K562 (cell line): ENCODE measurements around the gene NPFFR1. TPM values are rescaled to one million over a fixed set of nuclear protein-coding genes. Genes with fewer than 3 reads are reported as not detected.
A peak's percentile ranks its signal among the peaks of the same experiment; 100 is the strongest.

Experiments used
- ATF3 ChIP-seq, 2 experiments: fragments of 450-650 bp in 1 of 2; sonication (generic) in 1 of 2; formaldehyde crosslinking in 1 of 2; IDR thresholded peaks in 1 of 2; conservative IDR thresholded peaks in 1 of 2; 2 replicates each; pipeline versions ENCODE4 v1.6.1 to v1.8.1; 2016 to 2023; ENCODE audit warnings: mild to moderate bottlenecking in 2 of 2, moderate library complexity in 2 of 2, inconsistent platforms in 1 of 2, missing genetic modification reagents in 1 of 2
- C11orf30 ChIP-seq: fragments of 450-650 bp; IDR thresholded peaks from 2 replicates; pipeline ENCODE4 v1.6.1; 2016; ENCODE audit warnings: low read depth, mild to moderate bottlenecking
- CHD1 ChIP-seq: fragments of 200-600 bp; sonication (generic); IDR thresholded peaks from one replicate; pipeline ENCODE4 v1.6.1; 2012; ENCODE audit warnings: mild to moderate bottlenecking, moderate library complexity, low read length, inconsistent platforms
- DDX20 ChIP-seq: fragments of 450-650 bp; IDR thresholded peaks from 2 replicates; pipeline ENCODE4 v1.6.1; 2016; ENCODE audit warnings: missing genetic modification characterization, low read depth, mild to moderate bottlenecking, missing compliant biosample characterization, moderate library complexity
- DIDO1 ChIP-seq: fragments of 450-650 bp; IDR thresholded peaks from 2 replicates; pipeline ENCODE4 v1.6.1; 2016; ENCODE audit warnings: low read depth, missing biosample characterization, missing genetic modification characterization
- ETV6 ChIP-seq, 3 experiments: fragments of 150-350 bp in 1 of 3; sonication (generic) in 1 of 3; formaldehyde crosslinking in 1 of 3; IDR thresholded peaks; 2 replicates each; pipeline versions ENCODE4 v1.6.1 to v1.8.0; 2014 to 2022; ENCODE audit warnings: borderline replicate concordance in 2 of 3, low read depth in 2 of 3, antibody characterized with exemption in 1 of 3, low read length in 1 of 3, mild to moderate bottlenecking in 1 of 3, missing genetic modification reagents in 1 of 3
- JUND ChIP-seq, 2 experiments: IDR thresholded peaks; 2 replicates in 1 of 2; 3 replicates in 1 of 2; pipeline ENCODE4 v1.6.1; 2011; ENCODE audit warnings: borderline replicate concordance in 2 of 2, low read depth in 2 of 2, low read length in 2 of 2, improper control_type of control experiment in 1 of 2, missing biosample characterization in 1 of 2, missing genetic modification characterization in 1 of 2, missing genetic modification reagents in 1 of 2
- KDM1A ChIP-seq, 2 experiments: fragments of 450-650 bp; IDR thresholded peaks; 2 replicates each; pipeline ENCODE4 v1.6.1; 2016; ENCODE audit warnings: mild to moderate bottlenecking in 2 of 2
- KLF10 ChIP-seq: fragments of 250-450 bp; sonication (Bioruptor Pico); IDR thresholded peaks from 2 replicates; pipeline ENCODE4 v1.6.1; 2021; ENCODE audit warnings: matching md5 sums
- LARP7 ChIP-seq: fragments of 450-650 bp; IDR thresholded peaks from 2 replicates; pipeline ENCODE4 v1.6.1; 2016
- MAFK ChIP-seq: IDR thresholded peaks from 2 replicates; pipeline ENCODE4 v1.6.1; 2011; ENCODE audit warnings: low read length, improper control_type of control experiment
- MCM7 ChIP-seq, 2 experiments: fragments of 450-650 bp; IDR thresholded peaks; 2 replicates each; pipeline ENCODE4 v1.6.1; 2016 to 2018
- MEF2A ChIP-seq: IDR thresholded peaks from 2 replicates; pipeline ENCODE4 v1.6.1; 2011; ENCODE audit warnings: low read depth, mild to moderate bottlenecking, low read length, moderate library complexity; ENCODE audit not compliant: control insufficient read depth
- RAD21 ChIP-seq, 2 experiments: fragments of 250-450 bp in 1 of 2; fragments of 450-650 bp in 1 of 2; sonication (Bioruptor Pico) in 1 of 2; formaldehyde crosslinking in 1 of 2; IDR thresholded peaks in 1 of 2; conservative IDR thresholded peaks in 1 of 2; 2 replicates each; pipeline versions ENCODE4 v1.4.0 to v1.8.0; 2020 to 2022; ENCODE audit warnings: mild to moderate bottlenecking in 2 of 2, moderate library complexity in 1 of 2
- RBM14 ChIP-seq: fragments of 200-400 bp; formaldehyde crosslinking; IDR thresholded peaks from 2 replicates; pipeline ENCODE4 v1.6.1; 2018; ENCODE audit warnings: low read depth, mild to moderate bottlenecking, low read length, moderate library complexity, borderline replicate concordance; ENCODE audit not compliant: insufficient read depth
- SMARCA4 ChIP-seq: fragments of 450-650 bp; IDR thresholded peaks from 2 replicates; pipeline ENCODE4 v1.6.1; 2016
- SP2 ChIP-seq: IDR thresholded peaks from 2 replicates; pipeline ENCODE4 v1.6.1; 2011; ENCODE audit warnings: mild to moderate bottlenecking, low read depth, low read length, moderate library complexity; ENCODE audit not compliant: poor library complexity, severe bottlenecking; ENCODE audit errors: extremely low read depth
- ZNF316 ChIP-seq: fragments of 450-650 bp; IDR thresholded peaks from 2 replicates; pipeline ENCODE4 v1.6.1; 2016
- ZNF347 ChIP-seq: fragments of 450-650 bp; formaldehyde crosslinking; IDR thresholded peaks from 2 replicates; pipeline ENCODE4 v1.4.0; 2020; ENCODE audit warnings: low read depth, mild to moderate bottlenecking, moderate library complexity
- ZNF511 ChIP-seq: sonication (generic); formaldehyde crosslinking; IDR thresholded peaks from 2 replicates; pipeline ENCODE4 v1.8.0; 2022; ENCODE audit warnings: mild to moderate bottlenecking, missing genetic modification reagents
- polyA plus RNA-seq, 8 experiments: library from polyadenylated mRNA; depleted of rRNA in 4 of 8; stranded (reverse) in 5 of 8; unstranded in 3 of 8; fragments of >200 nt; fragmentation: Nextera tagmentation in 2 of 8; fragmentation: Illumina TruSeq in 1 of 8; extraction: Ambion mirVana in 2 of 8; extraction: Trizol in 1 of 8; gene quantifications; 2 replicates each; pipeline versions ENCODE4 v1.2.1 to v1.2.3, GENCODE V29; 2011 to 2014; ENCODE audit warnings: inconsistent platforms in 1 of 8, missing spikeins in 1 of 8
- total RNA-seq, 7 experiments: library from RNA; depleted of rRNA in 6 of 7; stranded (reverse); fragments of >200 nt in 6 of 7; fragmentation: Illumina TruSeq in 2 of 7; extraction: Trizol in 2 of 7; gene quantifications; 2 replicates each; pipeline versions ENCODE4 v1.2.1 to v1.2.3, GENCODE V29; 2011 to 2021; ENCODE audit warnings: low replicate concordance in 1 of 7

Gene NPFFR1
- total and polyA plus RNA-seq, 9 of the 15 experiments (the other 6 are each of a cell fraction or from before 2014, with no cell fraction given), result under 0.01 TPM; not detected in 8

GRCh38 chr10:70272925-70273316 lies 10.9 kb downstream of the NPFFR1 start (continued):
- TF ChIP-seq RBM14, result no peak
- no peak for TF ChIP-seq KDM1A (IDR thresholded peaks at IDR 0.05)
- peak; percentile 65 for TF ChIP-seq ATF3 (IDR thresholded peaks at IDR 0.05)
- no peak for TF ChIP-seq ATF3 (CRISPR knock-in tag; conservative IDR thresholded peaks at IDR 0.05)
- TF ChIP-seq ETV6 (IDR thresholded peaks at IDR 0.05; ENCODE audit: borderline replicate concordance in 1 of 2, low read depth in 2 of 2, low read length in 1 of 2), result no peak
- TF ChIP-seq ETV6 (CRISPR knock-in tag; IDR thresholded peaks at IDR 0.05; ENCODE audit: borderline replicate concordance), result no peak
- TF ChIP-seq DDX20 (tag), result no peak
- no peak for TF ChIP-seq MAFK
- no peak for TF ChIP-seq ZNF316
- TF ChIP-seq CHD1, result no peak
- TF ChIP-seq KLF10 (CRISPR knock-in tag), result no peak
- TF ChIP-seq LARP7, result no peak
- TF ChIP-seq SMARCA4, result no peak
- no peak for TF ChIP-seq MCM7 (IDR thresholded peaks at IDR 0.05)
- TF ChIP-seq ZNF511 (CRISPR knock-in tag), result no peak
- no peak for TF ChIP-seq ZNF347
- no peak for TF ChIP-seq SP2
- no peak for TF ChIP-seq JUND (IDR thresholded peaks at IDR 0.05; ENCODE audit: borderline replicate concordance, low read depth, low read length)
- TF ChIP-seq JUND (tag; IDR thresholded peaks at IDR 0.05; ENCODE audit: borderline replicate concordance, low read depth, low read length), result 0 out of 3 replicates have a peak, but pooled peaks have one; percentile 41
- peak; percentile 33 to 59 for TF ChIP-seq RAD21 (CRISPR knock-in tag; conservative IDR thresholded peaks at IDR 0.05 in 1 of 2, IDR thresholded peaks at IDR 0.05 in 1 of 2)
- no peak for TF ChIP-seq C11orf30
- TF ChIP-seq DIDO1 (tag), result no peak
- TF ChIP-seq MEF2A, result no peak
